GM21576 (cell line): ENCODE measurements around the gene TULP4.
"Not testable (repeated sequence)": the region's sequence is repeated elsewhere in the genome, so short reads cannot be mapped to it uniquely, and the experiment has no call there.

Source experiments
- ATAC-seq: cut with Tn5 transposase; IDR thresholded peaks from one replicate; pipeline ENCODE4 v1.9.1; 2021; ENCODE audit warnings: mild to moderate bottlenecking, moderate library complexity; ENCODE audit not compliant: unreplicated experiment

Gene TULP4

GRCh38 chr6:158519761-158520160, 207.5 kb downstream of the TULP4 start:
- no peak for ATAC-seq

DNA sequence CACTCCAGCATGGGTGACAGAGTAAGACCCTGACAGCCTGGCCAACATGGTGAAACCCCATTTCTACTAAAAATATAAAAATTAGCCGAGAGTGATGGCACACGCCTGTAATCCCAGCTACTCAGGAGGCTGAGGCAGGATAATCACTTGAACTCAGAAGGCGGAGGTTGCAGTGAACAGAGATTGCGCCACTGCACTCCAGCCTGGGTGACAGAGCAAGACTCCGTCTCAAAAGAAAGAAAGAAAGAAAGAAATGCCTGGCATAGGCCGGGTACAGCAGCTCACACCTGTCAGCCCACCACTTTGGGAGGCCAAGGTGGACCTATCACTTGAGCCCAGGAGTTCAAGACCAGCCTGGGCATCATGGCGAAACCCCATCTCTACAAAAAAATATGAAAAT, 208.7 kb downstream of the TULP4 start:
- not testable (repeated sequence) for ATAC-seq

DNA sequence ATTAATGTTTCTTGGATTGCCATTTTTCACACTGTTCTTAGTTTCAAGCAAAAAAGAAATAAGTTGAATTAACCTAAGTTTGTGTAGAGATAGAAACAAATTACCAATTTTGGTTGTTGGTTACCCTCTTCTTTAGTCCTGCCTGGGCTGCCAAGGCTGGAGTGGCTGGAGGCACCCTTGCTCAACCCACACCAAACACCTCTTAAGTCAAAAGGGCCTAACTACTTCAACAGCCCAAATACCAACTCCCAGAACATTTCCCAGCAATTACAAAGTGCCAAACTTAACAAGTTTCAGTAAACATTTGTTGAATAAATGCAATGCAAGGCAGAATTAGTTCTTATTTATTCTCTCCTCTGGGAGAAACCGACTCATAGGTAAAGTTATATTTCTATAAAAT, 209.5 kb downstream of the TULP4 start:
- no peak for ATAC-seq

- no peak for ATAC-seq
Measured at GRCh38 chr6:158522616-158523015, 210.4 kb downstream of the TULP4 start.

- ATAC-seq: no peak
Measured at GRCh38 chr6:158524311-158524710, 212.0 kb downstream of the TULP4 start.

DNA sequence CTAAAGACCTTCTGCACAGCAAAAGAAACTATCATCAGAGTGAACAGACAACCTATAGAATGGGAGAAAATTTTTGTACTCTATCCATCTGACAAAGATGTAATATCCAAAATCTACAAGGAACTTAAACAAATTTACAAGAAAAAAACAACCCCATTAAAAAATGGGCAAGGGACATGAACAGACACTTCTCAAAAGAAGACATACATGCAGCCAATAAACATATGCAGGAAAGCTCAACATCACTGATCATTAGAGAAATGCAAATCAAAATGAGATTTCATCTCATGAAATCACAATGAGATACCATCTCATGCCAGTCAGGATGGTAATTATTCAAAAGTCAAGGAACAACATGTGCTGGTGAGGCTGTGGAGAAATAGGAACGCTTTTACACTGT, 215.6 kb downstream of the TULP4 start:
- not testable (repeated sequence) for ATAC-seq

DNA sequence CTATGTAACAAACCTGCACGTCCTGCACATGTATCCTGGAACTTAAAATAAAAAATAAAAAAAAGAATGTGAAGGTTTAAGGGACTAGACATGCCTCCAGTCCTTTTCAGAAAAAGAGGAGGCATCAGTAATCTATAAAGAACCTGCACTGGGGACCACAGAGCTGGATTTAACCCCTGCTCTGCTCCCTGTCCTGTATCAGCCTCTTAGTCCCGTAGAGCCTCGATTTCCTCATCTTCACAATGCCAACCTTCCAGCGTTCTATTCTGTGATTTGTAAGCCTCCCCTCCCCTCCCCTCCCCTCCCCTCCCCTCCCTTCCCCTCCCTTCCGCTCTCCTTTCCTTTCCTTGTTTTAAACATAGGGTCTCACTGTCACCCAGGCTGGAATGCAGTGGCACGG, 216.6 kb downstream of the TULP4 start:
- no peak for ATAC-seq

GRCh38 chr6:158529629-158530028, 217.4 kb downstream of the TULP4 start:
- no peak for ATAC-seq

GRCh38 chr6:158531566-158531965, 219.3 kb downstream of the TULP4 start:
- ATAC-seq: no peak

DNA sequence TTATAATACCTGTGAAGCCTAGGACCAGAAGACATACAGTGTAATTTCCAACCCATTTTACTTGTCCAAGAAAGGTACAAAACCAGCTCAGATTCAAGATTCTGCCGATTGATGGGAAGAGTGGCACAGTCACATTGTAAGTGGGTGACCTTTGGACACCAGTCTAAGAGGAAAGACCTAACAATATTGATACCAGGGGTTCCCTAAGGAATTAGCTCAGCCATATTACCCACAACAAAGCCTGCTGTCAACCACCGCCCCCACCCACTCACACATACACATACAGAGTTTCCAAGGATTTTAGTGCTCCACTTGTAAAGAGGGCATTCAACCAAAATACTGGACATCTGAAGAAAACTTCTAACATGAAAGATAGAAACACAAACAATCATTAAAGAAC, 219.7 kb downstream of the TULP4 start:
- ATAC-seq: no peak

DNA sequence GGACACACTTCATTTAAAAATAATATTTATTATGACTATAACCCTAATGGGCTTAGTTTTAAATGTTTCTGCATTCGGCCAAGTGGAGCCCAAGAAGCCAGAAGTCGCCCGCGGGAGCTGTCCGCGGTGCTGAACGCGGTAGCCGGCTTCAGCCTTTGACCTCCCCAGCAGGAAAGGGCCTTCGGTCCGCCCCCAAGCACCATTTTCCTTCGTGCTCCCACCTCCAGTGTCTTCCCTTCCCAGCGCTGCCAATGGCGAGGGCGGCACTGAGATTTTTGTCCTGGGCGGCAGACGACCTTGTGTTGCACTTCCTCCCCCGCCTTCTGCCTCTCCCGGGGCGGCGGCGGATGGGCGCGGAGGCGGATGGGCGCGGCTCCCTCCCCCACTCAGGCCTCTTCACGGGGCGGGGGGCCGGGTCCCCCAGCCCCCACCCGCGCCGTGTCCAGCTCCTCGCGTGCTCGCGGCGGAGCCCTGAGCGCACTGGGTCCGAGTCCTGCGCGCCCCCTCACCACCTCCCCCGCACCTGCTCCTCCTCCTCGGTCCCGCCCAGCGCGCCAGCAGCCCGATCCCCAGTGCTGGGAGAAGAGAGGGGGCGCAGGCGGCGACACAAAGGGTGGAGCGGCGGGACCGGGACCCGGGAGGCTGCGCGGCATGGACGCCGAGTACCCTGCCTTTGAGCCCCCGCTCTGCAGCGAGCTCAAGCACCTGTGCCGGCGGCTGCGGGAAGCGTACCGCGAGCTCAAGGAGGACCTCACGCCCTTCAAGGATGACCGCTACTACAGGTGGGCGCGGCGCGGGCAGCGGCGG, 224.0 kb downstream of the TULP4 start:
- ATAC-seq: no peak

- no peak for ATAC-seq
Measured at GRCh38 chr6:158536891-158537798, 224.9 kb downstream of the TULP4 start.

DNA sequence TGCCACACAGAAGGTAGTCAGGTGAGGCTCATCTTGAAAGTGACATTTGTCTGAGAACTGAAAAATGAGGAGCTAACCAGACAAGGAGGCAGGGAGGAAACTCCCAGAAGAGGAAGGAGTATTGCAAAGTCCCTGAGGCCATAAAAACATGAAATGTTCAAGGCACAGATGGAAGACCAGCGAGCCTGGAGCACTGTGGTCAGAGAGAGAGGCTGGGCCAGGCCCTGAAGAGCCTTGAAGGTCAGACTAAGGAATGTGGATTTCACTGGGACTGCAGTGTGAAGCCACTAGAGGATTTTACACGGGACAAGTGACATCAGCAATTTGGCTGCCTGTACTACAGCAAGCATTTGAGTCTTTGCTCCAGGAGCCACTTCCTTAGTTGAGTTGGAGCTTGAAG, 226.5 kb downstream of the TULP4 start:
- ATAC-seq: no peak

DNA sequence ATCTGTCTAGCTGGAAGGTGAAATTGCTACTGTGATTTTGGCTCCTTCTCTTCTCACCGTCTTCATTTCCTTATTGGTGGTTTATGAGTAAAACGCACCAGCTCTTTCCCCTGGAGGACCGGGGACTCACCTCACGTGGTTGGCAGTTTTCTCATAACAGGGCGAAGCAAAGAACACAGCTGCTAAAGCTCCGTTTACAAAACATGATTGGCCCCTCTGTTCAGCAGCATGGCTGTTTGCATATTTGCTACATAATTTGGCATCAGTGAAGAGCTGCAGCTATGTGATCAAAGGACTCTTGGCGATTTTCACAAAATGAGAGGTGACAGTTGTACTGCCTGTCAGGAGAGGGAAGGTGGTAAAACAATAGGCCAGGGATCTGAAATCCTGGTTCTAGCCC, 227.1 kb downstream of the TULP4 start:
- ATAC-seq: no peak

DNA sequence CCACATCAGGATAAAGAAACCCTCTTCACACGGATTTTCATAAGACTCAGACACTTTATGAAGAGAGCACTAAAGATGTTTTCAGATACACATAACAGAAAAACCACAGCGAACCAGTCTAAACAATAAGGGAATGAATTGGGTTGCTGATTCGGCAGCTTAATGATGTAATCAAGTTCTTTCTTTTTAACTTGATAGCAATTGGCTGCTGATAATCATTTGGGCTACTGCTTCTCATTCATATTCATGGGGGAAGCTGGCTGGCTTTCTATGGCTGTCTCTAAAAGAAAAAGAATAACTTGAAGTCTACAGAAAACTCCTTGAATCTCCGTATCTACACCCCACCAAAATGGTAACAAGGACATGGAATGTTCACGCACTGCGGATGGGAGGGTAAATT, 227.6 kb downstream of the TULP4 start:
- ATAC-seq: no peak

- ATAC-seq: no peak
Measured at GRCh38 chr6:158543606-158544185, 231.4 kb downstream of the TULP4 start.

DNA sequence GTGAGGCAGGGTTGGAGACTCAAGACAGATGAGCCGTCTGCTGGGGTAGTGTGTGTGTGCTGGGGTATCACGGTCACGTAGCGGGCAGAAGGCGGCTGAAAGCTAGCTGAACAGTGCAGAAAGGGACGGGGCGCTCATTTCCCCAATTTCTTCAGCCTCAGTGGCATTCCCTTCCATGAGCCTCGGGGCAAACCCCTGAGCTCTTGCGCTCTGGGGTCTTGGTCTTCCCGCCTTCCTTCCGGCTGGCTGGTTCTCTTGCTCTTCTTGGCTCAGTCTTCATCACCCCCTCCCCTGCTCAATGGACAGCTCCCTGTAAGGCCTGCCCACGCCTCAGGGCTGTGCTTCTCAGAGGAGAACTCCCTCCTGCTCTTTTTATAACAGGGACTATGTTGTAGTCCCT, 232.2 kb downstream of the TULP4 start:
- no peak for ATAC-seq

GRCh38 chr6:158545043-158545966, 233.0 kb downstream of the TULP4 start:
- ATAC-seq: no peak

DNA sequence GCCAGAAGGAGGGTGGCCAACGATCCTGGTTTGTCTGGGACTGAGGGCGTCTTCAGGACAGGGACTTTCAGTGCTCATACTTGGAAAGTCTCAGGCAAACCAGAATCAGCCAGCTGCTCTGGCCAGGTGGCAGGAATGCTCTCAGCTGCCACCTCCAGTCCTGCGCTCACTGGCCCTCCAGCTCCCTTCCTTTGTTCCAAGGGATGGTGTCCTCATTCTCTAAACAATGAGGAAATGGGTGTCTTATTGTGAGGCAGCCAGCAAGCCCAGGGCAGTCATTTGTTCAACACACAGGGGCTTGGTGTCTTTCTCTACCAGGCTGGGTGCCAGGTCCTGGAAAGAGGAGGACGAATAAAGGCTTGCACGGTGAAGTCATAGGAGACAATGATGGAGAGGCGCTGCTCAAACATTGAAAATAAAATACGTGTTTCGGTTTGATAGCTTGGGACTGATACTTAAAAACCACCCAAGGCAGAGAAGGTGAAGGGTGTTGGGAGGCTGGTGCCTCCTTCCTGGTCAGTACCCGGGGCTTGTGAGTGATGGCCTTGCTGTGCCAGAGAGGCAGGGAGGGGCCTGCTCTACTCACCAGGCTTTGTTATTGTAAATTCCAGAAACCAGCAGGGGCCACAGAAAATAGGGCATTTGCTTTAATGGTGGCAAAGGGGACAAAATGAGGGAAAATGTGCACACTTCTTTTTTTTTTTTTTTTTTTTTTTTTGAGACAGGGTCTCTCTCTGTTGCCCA, 236.3 kb downstream of the TULP4 start:
- no peak for ATAC-seq
